H1 (cell line): ENCODE data around the gene UQCRQ. TPM values are rescaled to one million over a fixed set of nuclear protein-coding genes. Genes with fewer than 3 reads are reported as not detected.

Experiments
- CTCF ChIA-PET: fragments of 300-600 bp; sonication (Branson Sonifier 250); formaldehyde crosslinking; loops from one replicate; lab custom pipeline; 2021; ENCODE audit not compliant: partially characterized antibody; lab: Charles Lee
- POLR2A ChIA-PET: fragments of 300-600 bp; sonication (Branson Sonifier 250); formaldehyde crosslinking; loops from one replicate; lab custom pipeline; 2021; ENCODE audit warnings: inconsistent platforms; ENCODE audit not compliant: partially characterized antibody; lab: Charles Lee
- DNase-seq, 2 experiments: peaks; one replicate each; pipeline versions ENCODE4 v3.0.0 to v3.0.0-alpha.2; 2010 to 2022; ENCODE audit warnings: low spot score in 2 of 2, low read depth in 1 of 2, mixed read lengths in 1 of 2
- FAIRE-seq: peaks from 2 replicates; lab custom pipeline; 2011; peaks lifted over from hg19 to GRCh38; lab: Jason Lieb, UNC
- H2AFZ ChIP-seq: 2 replicates; pipeline ENCODE4 v1.8.1; 2012; ENCODE audit warnings: low read length, inconsistent platforms
- H2AK5ac ChIP-seq: 2 replicates; pipeline ENCODE4 v1.6.1; 2013; ENCODE audit warnings: low read depth, low read length
- H2BK120ac ChIP-seq: replicated peaks from 2 replicates; pipeline ENCODE3; 2013; ENCODE audit warnings: low read depth, low read length, inconsistent platforms
- H2BK12ac ChIP-seq: 2 replicates; pipeline ENCODE4 v1.6.1; 2013; ENCODE audit warnings: low read depth, low read length
- H2BK15ac ChIP-seq: 2 replicates; pipeline ENCODE4 v1.6.1; 2013; ENCODE audit warnings: low read length
- H2BK20ac ChIP-seq: 2 replicates; pipeline ENCODE4 v1.6.1; 2013; ENCODE audit warnings: low read length
- H2BK5ac ChIP-seq: 2 replicates; pipeline ENCODE4 v1.6.1; 2013; ENCODE audit warnings: low read depth, low read length
- H3K14ac ChIP-seq: 2 replicates; pipeline ENCODE4 v1.6.1; 2013; ENCODE audit warnings: inconsistent platforms; ENCODE audit not compliant: insufficient read length
- H3K18ac ChIP-seq: 2 replicates; pipeline ENCODE4 v1.6.1; 2013; ENCODE audit warnings: low read length; ENCODE audit errors: extremely low read depth
- H3K23ac ChIP-seq: 2 replicates; pipeline ENCODE4 v1.6.1; 2013; ENCODE audit warnings: inconsistent platforms; ENCODE audit not compliant: insufficient read length
- H3K23me2 ChIP-seq: 2 replicates; pipeline ENCODE4 v1.6.1; 2013; ENCODE audit warnings: low read depth, low read length
- H3K27ac ChIP-seq: 2 replicates; pipeline ENCODE4 v1.6.1; 2011; ENCODE audit warnings: low read depth, low read length, inconsistent platforms
- H3K27me3 ChIP-seq, 4 experiments: replicated peaks in 1 of 4; 1 replicate in 1 of 4; 2 replicates in 3 of 4; pipeline versions ENCODE4 v1.6.1 to v1.8.1; 2011 to 2013; ENCODE audit warnings: low read length in 3 of 4, mild to moderate bottlenecking in 3 of 4, inconsistent platforms in 2 of 4, mixed read lengths in 2 of 4, moderate library complexity in 1 of 4; ENCODE audit not compliant: control insufficient read depth in 3 of 4, insufficient read depth in 3 of 4; ENCODE audit errors: extremely low read depth in 1 of 4
- H3K36me3 ChIP-seq, 4 experiments: 2 replicates each; pipeline versions ENCODE4 v1.6.1 to v1.8.1; 2011 to 2013; ENCODE audit warnings: mild to moderate bottlenecking in 4 of 4, low read length in 3 of 4, moderate library complexity in 2 of 4, control low read depth in 1 of 4, inconsistent platforms in 1 of 4; ENCODE audit not compliant: insufficient read depth in 4 of 4, control insufficient read depth in 2 of 4
- H3K4ac ChIP-seq: replicated peaks from 2 replicates; pipeline ENCODE3; 2013; ENCODE audit warnings: low read length, low read depth, mixed read lengths, inconsistent platforms; ENCODE audit not compliant: insufficient read length
- H3K4me1 ChIP-seq, 4 experiments: replicated peaks in 1 of 4; 1 replicate in 1 of 4; 2 replicates in 3 of 4; pipeline versions ENCODE4 v1.6.1 to v1.8.1; 2011 to 2013; ENCODE audit warnings: low read length in 3 of 4, inconsistent platforms in 2 of 4, mixed read lengths in 1 of 4; ENCODE audit not compliant: insufficient read depth in 4 of 4, control insufficient read depth in 3 of 4
- H3K4me2 ChIP-seq, 2 experiments: 2 replicates each; pipeline versions ENCODE4 v1.6.1 to v1.8.1; 2011 to 2013; ENCODE audit warnings: low read depth in 2 of 2, low read length in 2 of 2, control low read depth in 1 of 2, inconsistent platforms in 1 of 2, mild to moderate bottlenecking in 1 of 2; ENCODE audit not compliant: insufficient read depth in 1 of 2
- H3K4me3 ChIP-seq, 4 experiments: fragments of 200-600, 300-600 bp in 1 of 4; sonication (generic), shearing (Covaris generic), sonication (Bioruptor Twin) in 1 of 4; 2 replicates each; pipeline versions ENCODE4 v1.5.1 to v1.8.1; 2011 to 2016; ENCODE audit warnings: low read length in 4 of 4, low read depth in 3 of 4, control low read depth in 2 of 4, inconsistent platforms in 2 of 4, mild to moderate bottlenecking in 2 of 4, mixed read lengths in 1 of 4, moderate library complexity in 1 of 4; ENCODE audit not compliant: insufficient read depth in 2 of 4; ENCODE audit errors: extremely low read depth in 1 of 4
- H3K56ac ChIP-seq: replicated peaks from 2 replicates; pipeline ENCODE3; 2013; ENCODE audit warnings: low read depth, mild to moderate bottlenecking, mixed read lengths, low read length, inconsistent platforms; ENCODE audit not compliant: insufficient read length
- H3K79me1 ChIP-seq: 2 replicates; pipeline ENCODE4 v1.6.1; 2013; ENCODE audit warnings: low read depth, low read length, control low read depth
- H3K79me2 ChIP-seq, 2 experiments: 2 replicates each; pipeline versions ENCODE4 v1.6.1 to v1.8.1; 2012 to 2013; ENCODE audit warnings: low read length in 2 of 2, mild to moderate bottlenecking in 2 of 2, inconsistent platforms in 1 of 2; ENCODE audit not compliant: insufficient read depth in 2 of 2, control insufficient read depth in 1 of 2
- H3K9ac ChIP-seq, 4 experiments: replicated peaks in 1 of 4; 1 replicate in 1 of 4; 2 replicates in 3 of 4; pipeline versions ENCODE4 v1.6.1 to v1.8.1; 2011 to 2013; ENCODE audit warnings: low read depth in 3 of 4, low read length in 3 of 4, control low read depth in 2 of 4, mild to moderate bottlenecking in 2 of 4, moderate library complexity in 2 of 4, inconsistent platforms in 1 of 4; ENCODE audit errors: extremely low read depth in 1 of 4
- H3K9me3 ChIP-seq, 2 experiments: 2 replicates each; pipeline versions ENCODE4 v1.6.1 to v1.8.1; 2012 to 2013; ENCODE audit warnings: mild to moderate bottlenecking in 2 of 2, moderate library complexity in 2 of 2, control low read depth in 1 of 2, inconsistent platforms in 1 of 2, low read depth in 1 of 2, low read length in 1 of 2, mixed read lengths in 1 of 2; ENCODE audit not compliant: insufficient read depth in 2 of 2
- H4K20me1 ChIP-seq, 2 experiments: replicated peaks in 1 of 2; 2 replicates each; pipeline versions ENCODE3 to v1.8.1; 2011 to 2013; ENCODE audit warnings: inconsistent platforms in 2 of 2, low read length in 2 of 2, mild to moderate bottlenecking in 1 of 2; ENCODE audit not compliant: insufficient read depth in 2 of 2, control insufficient read depth in 1 of 2
- H4K5ac ChIP-seq: 2 replicates; pipeline ENCODE4 v1.6.1; 2013; ENCODE audit warnings: low read length, low read depth, mixed read lengths, inconsistent platforms; ENCODE audit not compliant: insufficient read length
- H4K8ac ChIP-seq: 2 replicates; pipeline ENCODE4 v1.8.0; 2013; ENCODE audit warnings: mild to moderate bottlenecking, moderate library complexity, low read length, inconsistent platforms; ENCODE audit not compliant: insufficient read depth; ENCODE audit errors: extremely low read depth
- H4K91ac ChIP-seq: replicated peaks from 2 replicates; pipeline ENCODE3; 2013; ENCODE audit warnings: low read length, mixed read lengths, inconsistent platforms; ENCODE audit not compliant: insufficient read length
- CHD2 ChIP-seq: IDR thresholded peaks from 2 replicates; pipeline ENCODE4 v1.6.1; 2012; ENCODE audit warnings: low read length, improper control_type of control experiment
- MAFK ChIP-seq: IDR thresholded peaks from 2 replicates; pipeline ENCODE4 v1.6.1; 2012; ENCODE audit warnings: low read depth, mild to moderate bottlenecking, improper control_type of control experiment, low read length
- POLR2A ChIP-seq, 2 experiments: IDR thresholded peaks; 1 replicate in 1 of 2; 2 replicates in 1 of 2; pipeline ENCODE4 v1.6.1; 2011; ENCODE audit warnings: low read depth in 2 of 2, low read length in 2 of 2, mild to moderate bottlenecking in 2 of 2; ENCODE audit errors: control extremely low read depth in 1 of 2
- POU5F1 ChIP-seq: IDR thresholded peaks from 2 replicates; pipeline ENCODE4 v1.6.1; 2011; ENCODE audit warnings: low read depth, mild to moderate bottlenecking, low read length, moderate library complexity
- RNF2 ChIP-seq: fragments of 200-900, 300-1000 bp; sonication (generic); IDR thresholded peaks from 2 replicates; pipeline ENCODE4 v1.7.1; 2016; ENCODE audit warnings: borderline replicate concordance, low read depth, mild to moderate bottlenecking, antibody characterized with exemption, low read length; ENCODE audit not compliant: poor library complexity, severe bottlenecking; ENCODE audit errors: missing control alignments
- SP4 ChIP-seq: IDR thresholded peaks from 2 replicates; pipeline ENCODE4 v1.6.1; 2012; ENCODE audit warnings: low read length, inconsistent platforms
- SRF ChIP-seq: IDR thresholded peaks from 2 replicates; pipeline ENCODE4 v1.6.1; 2011; ENCODE audit warnings: mild to moderate bottlenecking, low read depth, low read length, moderate library complexity
- SUZ12 ChIP-seq: fragments of 200-600 bp; sonication (generic); IDR thresholded peaks from 2 replicates; pipeline ENCODE4 v1.6.1; 2012; ENCODE audit warnings: mild to moderate bottlenecking, inconsistent platforms, low read length, moderate library complexity, mixed read lengths
- ZNF274 ChIP-seq: IDR thresholded peaks from 2 replicates; pipeline ENCODE4 v1.7.0; 2012; ENCODE audit warnings: low read length, borderline replicate concordance; ENCODE audit errors: extremely low read depth
- WGBS, 2 experiments: shearing (Covaris generic) in 1 of 2; methylation state at CpG; one replicate each; pipeline versions ENCODE4 v1.1.6 to v1.1.7; 2013 to 2015; ENCODE audit warnings: low lambda C conversion rate in 2 of 2, mixed read lengths in 2 of 2, inconsistent platforms in 1 of 2, low coverage in 1 of 2, missing lambda C conversion rate in 1 of 2; ENCODE audit not compliant: insufficient replicate concordance in 2 of 2, insufficient coverage in 1 of 2, insufficient read length in 1 of 2; ENCODE audit errors: extremely low coverage in 1 of 2, missing lambda C conversion rate in 1 of 2; 5-methylcytosine and 5-hydroxymethylcytosine counted together
- polyA plus RNA-seq, 7 experiments: library from polyadenylated mRNA; depleted of rRNA in 3 of 7; stranded (reverse) in 5 of 7; unstranded in 2 of 7; fragments of >200 nt in 5 of 7; fragments of 200-250 nt in 2 of 7; gene quantifications; 1 replicate in 5 of 7; 2 replicates in 1 of 7; 4 replicates in 1 of 7; pipeline versions ENCODE4 v1.2.1 to v1.2.3, GENCODE V29; 2011 to 2013; ENCODE audit warnings: missing spikeins in 2 of 7, mixed read lengths in 2 of 7
- total RNA-seq: library from RNA; stranded (reverse); fragmentation: NEBNext Ultra II Directional; extraction: Animal tissue kit (Norgen Biotek cat#: 25700); gene quantifications from 2 replicates; pipeline ENCODE4 v1.2.1, GENCODE V29; 2021

Gene UQCRQ
- total and polyA plus RNA-seq, 2 of the 8 experiments (the other 6 are each of a cell fraction or from before 2014, with no cell fraction given): 177 to 293 TPM

- Histone ChIP-seq H2AFZ (no peak overlapping the region), H3K14ac (no peak overlapping the region), H4K8ac (no peak overlapping the region), H3K9ac (no peak overlapping the region), H3K79me2 (no peaks in the 10 kb centered on the region), H3K27ac (no peak overlapping the region), H3K23me2 (no peaks in the 10 kb centered on the region), H3K79me1 (no peaks in the 10 kb centered on the region), H3K4me1 (no peaks in the 10 kb centered on the region), H3K4me2 (no peak overlapping the region), H2AK5ac (no peak overlapping the region), H4K5ac (no peak overlapping the region), H2BK15ac (no peak overlapping the region), H4K20me1 (no peaks in the 10 kb centered on the region), H2BK5ac (no peak overlapping the region), H2BK20ac (no peak overlapping the region), H3K23ac (no peak overlapping the region), H3K4ac (no peak overlapping the region), H3K9me3 (no peaks in the 10 kb centered on the region), H3K4me3 (no peak overlapping the region), H2BK12ac (no peak overlapping the region), H3K18ac (no peak overlapping the region), H4K91ac (no peak overlapping the region), H2BK120ac (no peak overlapping the region), H3K27me3 (no peaks in the 10 kb centered on the region), H3K56ac (no peak overlapping the region), H3K36me3 (no peaks in the 10 kb centered on the region)
- DNase-seq (no peak), FAIRE-seq (no peak)
- WGBS, 2 experiments: 100% methylated on average over 1 of the region's 1 CpG; no CpG with 5 or more reads in 1 of the 2 experiments
- no peak for TF ChIP-seq SUZ12
- TF ChIP-seq POLR2A (IDR thresholded peaks at IDR 0.05; ENCODE audit: control extremely low read depth in 1 of 2, low read depth in 2 of 2, low read length in 2 of 2): no peak
- TF ChIP-seq SP4: no peak
- TF ChIP-seq RNF2: no peak
- no peak for TF ChIP-seq MAFK
- TF ChIP-seq CHD2: no peak
- no peak for TF ChIP-seq ZNF274
- TF ChIP-seq SRF: no peak
- TF ChIP-seq POU5F1: no peak
- ChIA-PET POLR2A (no interaction called here), CTCF (interaction anchor here (2.8 to 25.6 kb wide), 2 partner anchors 11 to 21 kb away, joined by 10 to 465 read pairs; partner anchors contain the start of genes GDF9, LEAP2, SHROOM1 and UQCRQ)
Observed at GRCh38 chr5:132840896-132841295, 25.5 kb upstream of the UQCRQ start.
